HL-60 (cell line): ENCODE results near the gene WDR93.

ENCODE experiments used
- DNase-seq, 2 experiments: peaks; one replicate each; pipeline ENCODE4 v3.0.0-alpha.2; 2010 to 2020; ENCODE audit warnings: low read depth in 1 of 2, low spot score in 1 of 2
- H3K27ac ChIP-seq: fragments of 250-450 bp; sonication (Bioruptor Pico); replicated peaks from 2 replicates; pipeline ENCODE4 v1.5.1; 2020; ENCODE audit warnings: mild to moderate bottlenecking, moderate library complexity
- H3K27me3 ChIP-seq: fragments of 250-450 bp; sonication (Bioruptor Pico); 2 replicates; pipeline ENCODE4 v1.5.1; 2021; ENCODE audit warnings: mild to moderate bottlenecking, moderate library complexity; ENCODE audit not compliant: insufficient read depth, poor library complexity, severe bottlenecking
- H3K4me3 ChIP-seq: replicated peaks from 2 replicates; pipeline ENCODE4 v1.5.1; 2011; ENCODE audit warnings: mild to moderate bottlenecking, control low read depth, low read length; ENCODE audit not compliant: insufficient read depth
- GABPA ChIP-seq: IDR thresholded peaks from 2 replicates; pipeline ENCODE4 v1.6.1; 2012; ENCODE audit warnings: low read depth
- POLR2AphosphoS5 ChIP-seq: IDR thresholded peaks from 2 replicates; pipeline ENCODE4 v1.6.1; 2012; ENCODE audit warnings: low read depth
- SPI1 ChIP-seq: IDR thresholded peaks from 2 replicates; pipeline ENCODE4 v1.6.1; 2012; ENCODE audit warnings: low read depth, mild to moderate bottlenecking, borderline replicate concordance
- TF ChIP-seq, protein P1 (sequence below): IDR thresholded peaks from 2 replicates; pipeline ENCODE4 v1.6.1; 2012; ENCODE audit warnings: low read depth; ENCODE audit not compliant: insufficient replicate concordance
- TF ChIP-seq, protein P2 (sequence below): IDR thresholded peaks from one replicate; pipeline ENCODE4 v1.5.1; 2011; ENCODE audit warnings: low read length, control low read depth, inconsistent platforms; ENCODE audit not compliant: insufficient read depth

The WDR93 gene

DNA sequence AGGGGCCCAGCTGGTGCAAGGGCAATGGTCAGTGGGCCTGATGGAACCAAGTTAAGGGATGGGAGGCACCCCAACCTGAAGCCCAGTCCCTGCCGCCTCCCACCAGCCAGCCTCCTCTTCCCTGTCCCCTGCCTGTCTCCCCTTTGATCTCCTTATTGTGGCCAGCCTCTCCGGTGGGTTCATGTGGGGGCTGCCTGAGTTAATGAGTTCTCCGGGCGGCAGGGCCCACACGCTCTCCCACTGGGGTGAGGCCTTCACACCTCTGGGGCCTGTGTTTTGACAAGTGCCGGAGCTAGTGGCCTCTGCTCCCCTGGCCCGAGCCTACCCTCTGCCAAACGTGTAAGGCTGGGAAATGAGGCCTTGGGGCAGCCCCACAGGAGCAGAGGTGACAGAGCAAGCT, 67.7 kb downstream of the WDR93 start:
- TF ChIP-seq POLR2AphosphoS5: no peak
- no peak for TF ChIP-seq SPI1
- no peak for DNase-seq
- H3K27me3 ChIP-seq: no peaks in the 10 kb centered on the region
- H3K4me3 ChIP-seq: no peak overlapping the region
- no peak overlapping the region for H3K27ac ChIP-seq

DNA sequence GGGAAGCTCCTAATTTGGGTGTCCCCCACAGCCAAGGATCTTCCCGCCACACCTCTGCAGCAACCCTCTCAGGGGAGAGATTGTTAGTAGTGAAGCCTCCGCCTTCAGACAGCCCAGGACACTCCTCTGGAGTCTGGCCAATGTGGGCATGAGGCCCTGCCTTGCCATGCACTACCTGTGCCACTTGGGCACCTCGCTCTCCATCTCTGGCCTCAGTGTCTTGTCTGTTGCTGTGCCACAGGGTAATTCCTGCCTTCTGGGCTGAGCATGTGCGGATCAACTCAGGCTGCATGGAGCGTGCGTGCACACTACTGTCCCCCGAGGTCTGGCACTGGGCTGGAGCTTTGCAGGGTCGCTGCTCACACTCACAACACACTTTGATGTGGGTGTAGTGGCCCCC, 68.4 kb downstream of the WDR93 start:
- no peak overlapping the region for H3K27ac ChIP-seq
- DNase-seq: no peak
- H3K27me3 ChIP-seq: no peaks in the 10 kb centered on the region

DNA sequence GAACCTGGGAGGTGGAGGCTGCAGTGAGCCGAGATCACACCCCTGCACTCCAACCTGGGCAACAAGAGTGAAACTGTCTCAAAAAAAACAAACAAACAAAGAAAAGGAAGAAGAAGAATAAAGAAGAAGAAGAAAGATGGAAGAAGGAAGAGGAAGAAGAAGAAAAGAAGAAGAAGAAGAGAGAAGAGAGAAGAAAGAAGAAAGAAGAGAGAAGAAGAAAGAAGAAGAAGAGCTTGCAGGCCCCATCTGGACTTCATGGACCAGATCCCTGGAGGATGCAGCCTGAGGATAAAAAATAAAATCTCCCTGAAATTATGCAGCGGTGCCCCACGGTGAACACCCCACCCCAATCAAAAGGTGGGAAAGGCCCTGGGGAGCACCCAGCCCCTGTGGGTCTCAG, 69.2 kb downstream of the WDR93 start:
- Histone ChIP-seq H3K27me3 (no peaks in the 10 kb centered on the region), H3K4me3 (no peak overlapping the region), H3K27ac (no peak overlapping the region)
- no peak for TF ChIP-seq GABPA
- TF ChIP-seq, protein P1, sequence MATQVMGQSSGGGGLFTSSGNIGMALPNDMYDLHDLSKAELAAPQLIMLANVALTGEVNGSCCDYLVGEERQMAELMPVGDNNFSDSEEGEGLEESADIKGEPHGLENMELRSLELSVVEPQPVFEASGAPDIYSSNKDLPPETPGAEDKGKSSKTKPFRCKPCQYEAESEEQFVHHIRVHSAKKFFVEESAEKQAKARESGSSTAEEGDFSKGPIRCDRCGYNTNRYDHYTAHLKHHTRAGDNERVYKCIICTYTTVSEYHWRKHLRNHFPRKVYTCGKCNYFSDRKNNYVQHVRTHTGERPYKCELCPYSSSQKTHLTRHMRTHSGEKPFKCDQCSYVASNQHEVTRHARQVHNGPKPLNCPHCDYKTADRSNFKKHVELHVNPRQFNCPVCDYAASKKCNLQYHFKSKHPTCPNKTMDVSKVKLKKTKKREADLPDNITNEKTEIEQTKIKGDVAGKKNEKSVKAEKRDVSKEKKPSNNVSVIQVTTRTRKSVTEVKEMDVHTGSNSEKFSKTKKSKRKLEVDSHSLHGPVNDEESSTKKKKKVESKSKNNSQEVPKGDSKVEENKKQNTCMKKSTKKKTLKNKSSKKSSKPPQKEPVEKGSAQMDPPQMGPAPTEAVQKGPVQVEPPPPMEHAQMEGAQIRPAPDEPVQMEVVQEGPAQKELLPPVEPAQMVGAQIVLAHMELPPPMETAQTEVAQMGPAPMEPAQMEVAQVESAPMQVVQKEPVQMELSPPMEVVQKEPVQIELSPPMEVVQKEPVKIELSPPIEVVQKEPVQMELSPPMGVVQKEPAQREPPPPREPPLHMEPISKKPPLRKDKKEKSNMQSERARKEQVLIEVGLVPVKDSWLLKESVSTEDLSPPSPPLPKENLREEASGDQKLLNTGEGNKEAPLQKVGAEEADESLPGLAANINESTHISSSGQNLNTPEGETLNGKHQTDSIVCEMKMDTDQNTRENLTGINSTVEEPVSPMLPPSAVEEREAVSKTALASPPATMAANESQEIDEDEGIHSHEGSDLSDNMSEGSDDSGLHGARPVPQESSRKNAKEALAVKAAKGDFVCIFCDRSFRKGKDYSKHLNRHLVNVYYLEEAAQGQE: no peak
- TF ChIP-seq, protein P2, sequence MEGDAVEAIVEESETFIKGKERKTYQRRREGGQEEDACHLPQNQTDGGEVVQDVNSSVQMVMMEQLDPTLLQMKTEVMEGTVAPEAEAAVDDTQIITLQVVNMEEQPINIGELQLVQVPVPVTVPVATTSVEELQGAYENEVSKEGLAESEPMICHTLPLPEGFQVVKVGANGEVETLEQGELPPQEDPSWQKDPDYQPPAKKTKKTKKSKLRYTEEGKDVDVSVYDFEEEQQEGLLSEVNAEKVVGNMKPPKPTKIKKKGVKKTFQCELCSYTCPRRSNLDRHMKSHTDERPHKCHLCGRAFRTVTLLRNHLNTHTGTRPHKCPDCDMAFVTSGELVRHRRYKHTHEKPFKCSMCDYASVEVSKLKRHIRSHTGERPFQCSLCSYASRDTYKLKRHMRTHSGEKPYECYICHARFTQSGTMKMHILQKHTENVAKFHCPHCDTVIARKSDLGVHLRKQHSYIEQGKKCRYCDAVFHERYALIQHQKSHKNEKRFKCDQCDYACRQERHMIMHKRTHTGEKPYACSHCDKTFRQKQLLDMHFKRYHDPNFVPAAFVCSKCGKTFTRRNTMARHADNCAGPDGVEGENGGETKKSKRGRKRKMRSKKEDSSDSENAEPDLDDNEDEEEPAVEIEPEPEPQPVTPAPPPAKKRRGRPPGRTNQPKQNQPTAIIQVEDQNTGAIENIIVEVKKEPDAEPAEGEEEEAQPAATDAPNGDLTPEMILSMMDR: no peak
- no peak for TF ChIP-seq POLR2AphosphoS5
- TF ChIP-seq SPI1: no peak
- no peak for DNase-seq

More for the DNA sequence above, 68.4 kb downstream of the WDR93 start:
- TF ChIP-seq POLR2AphosphoS5 (no peak), GABPA (no peak), SPI1 (no peak)
- TF ChIP-seq, protein P2: no peak
- TF ChIP-seq, protein P1: no peak
- H3K4me3 ChIP-seq: no peak overlapping the region

DNA sequence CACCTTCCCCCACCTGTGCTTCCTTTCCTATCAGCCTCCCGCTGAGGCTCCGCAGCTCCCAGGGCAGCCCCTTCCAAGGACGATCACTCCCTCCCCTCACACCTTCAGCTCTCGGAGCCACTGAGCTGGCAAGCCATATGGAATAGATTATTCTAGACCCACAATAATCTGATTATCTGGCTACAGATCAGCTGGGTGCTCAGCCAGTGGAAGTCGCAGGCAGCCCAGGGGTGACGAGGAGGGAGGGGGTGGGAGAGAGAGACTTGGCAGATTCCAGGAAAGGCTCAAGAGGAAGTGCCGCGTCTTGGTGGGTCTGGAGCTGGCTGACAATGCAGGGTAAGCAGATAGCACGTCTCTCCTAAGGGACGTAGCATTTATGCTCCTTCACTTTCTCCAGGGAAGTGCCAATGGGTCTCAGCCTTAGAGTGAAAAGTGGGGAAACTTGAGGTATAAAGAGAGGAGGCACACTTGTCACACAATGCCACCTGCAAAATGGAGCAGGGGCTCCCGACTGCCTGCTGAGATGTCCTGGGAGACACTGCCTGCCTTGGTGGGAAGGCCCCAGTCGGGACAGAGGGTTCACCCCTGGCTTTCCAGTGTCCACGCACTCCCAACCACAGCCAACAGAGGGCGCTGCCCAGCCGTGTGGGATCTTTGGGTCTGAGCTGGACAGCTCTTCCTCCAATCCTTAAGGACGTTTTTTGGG, 69.8 kb downstream of the WDR93 start:
- TF ChIP-seq POLR2AphosphoS5: no peak
- TF ChIP-seq, protein P2: peak; percentile 99
- TF ChIP-seq, protein P1: peak; percentile 83
- no peak for TF ChIP-seq SPI1
- no peak for TF ChIP-seq GABPA
- peak; percentile 48 to 79 for DNase-seq
- H3K27me3 ChIP-seq: no peaks in the 10 kb centered on the region
- no peak overlapping the region for H3K4me3 ChIP-seq
- no peak overlapping the region for H3K27ac ChIP-seq
